ENCODE measurements around the gene PPP1R12A. TPM values are rescaled to one million over a fixed set of nuclear protein-coding genes. Genes with fewer than 3 reads are reported as not detected.
"Not testable (repeated sequence)": the region's sequence is repeated elsewhere in the genome, so short reads cannot be mapped to it uniquely, and the experiment has no call there.

The PPP1R12A gene
- total RNA-seq: 100 to 1,000 TPM in 1 of 3 donors, 10 to 100 TPM in 2; 63.7 to 253 (median 74.3) TPM
- long read RNA-seq, donor 1, partial matches to known transcripts: 177 of 213 reads
- long read RNA-seq, donor 1, other reads (novel, unspliced or antisense): 34 of 213 reads
- long read RNA-seq, donor 2, partial matches to known transcripts: 39 of 44 reads
- long read RNA-seq, donor 2, other reads (novel, unspliced or antisense): 3 of 44 reads

DNA sequence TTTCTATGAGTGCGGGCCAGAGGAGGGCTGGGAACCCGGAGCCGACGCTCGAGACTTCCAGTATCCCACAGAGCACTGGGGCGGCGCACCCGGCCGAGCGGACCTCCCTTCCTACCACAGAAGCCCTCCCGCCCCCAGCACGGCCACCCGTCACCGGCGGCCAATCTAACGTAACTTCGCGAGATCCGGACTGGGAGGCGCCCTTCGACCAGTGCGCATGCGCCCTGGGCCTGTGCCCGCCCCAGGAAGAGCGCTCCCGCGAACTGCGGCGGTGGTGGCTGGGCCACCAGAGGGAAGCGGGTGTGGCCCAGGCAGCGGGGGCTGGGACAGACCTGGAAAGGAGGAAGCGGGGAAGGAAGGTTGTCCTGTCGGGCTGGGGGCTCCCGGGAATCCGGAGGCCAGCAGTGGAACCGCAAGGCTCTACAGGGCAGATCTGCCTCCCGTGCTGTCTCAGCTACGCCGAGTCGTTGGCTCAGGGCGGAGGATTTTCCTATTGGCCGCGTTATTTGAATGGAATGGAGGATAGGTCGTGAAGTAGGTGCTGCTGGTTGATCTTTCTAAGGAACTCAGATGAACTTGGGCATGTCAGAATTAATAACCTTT is at the start of gene PPP1R12A:
Gene PPP1R12A, minus strand, starts transcription at position 77 of the 603 bp plus-strand sequence. CDS start 166 bp downstream, outside the sequence.
- H3K4me1 ChIP-seq (ENCODE audit: low read depth): peaks cover 9% of the 10 kb centered on the region
- intact Hi-C loops (cut with DNase I, micrococcal nuclease): loop anchor here in 1 of 2 donors (10.0 kb wide), 1 partner anchor 120 kb away; no protein-coding TSS in a partner anchor
- DNase-seq: peak; percentile 97 to 98 (median 98)

DNA sequence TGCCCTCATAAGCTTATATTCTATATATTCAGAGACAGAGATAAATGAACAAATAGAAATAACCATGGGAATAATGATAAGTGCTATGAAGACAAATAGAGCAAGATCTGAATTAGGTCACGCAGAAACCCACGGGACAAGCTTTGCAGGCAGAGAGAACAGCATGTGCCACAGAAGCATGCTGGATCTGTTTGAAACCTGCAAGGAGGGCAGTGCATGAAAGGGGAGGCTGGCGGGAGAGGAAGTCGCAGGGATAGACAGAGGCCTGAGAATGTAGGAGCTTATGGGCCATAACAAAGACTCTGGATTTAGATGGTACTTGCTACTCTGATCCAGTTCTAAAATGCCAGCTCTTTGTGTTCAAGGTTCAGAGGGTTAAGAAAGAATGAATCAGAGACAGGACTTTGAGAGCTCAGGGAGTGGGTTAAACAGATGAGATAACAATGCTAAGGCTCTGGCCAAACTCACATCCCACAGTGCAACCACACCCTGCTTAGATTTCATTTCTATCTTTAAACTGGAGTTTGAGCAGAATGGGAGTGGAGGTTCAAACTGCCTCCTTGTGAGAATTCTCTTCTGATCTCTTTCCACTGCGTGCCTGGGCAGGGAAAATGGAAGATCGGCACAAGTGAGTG is 49.2 kb upstream of the PPP1R12A start:
- no peak for ATAC-seq
- no peaks in the 10 kb centered on the region for H3K9me3 ChIP-seq
- TF ChIP-seq, protein P1, sequence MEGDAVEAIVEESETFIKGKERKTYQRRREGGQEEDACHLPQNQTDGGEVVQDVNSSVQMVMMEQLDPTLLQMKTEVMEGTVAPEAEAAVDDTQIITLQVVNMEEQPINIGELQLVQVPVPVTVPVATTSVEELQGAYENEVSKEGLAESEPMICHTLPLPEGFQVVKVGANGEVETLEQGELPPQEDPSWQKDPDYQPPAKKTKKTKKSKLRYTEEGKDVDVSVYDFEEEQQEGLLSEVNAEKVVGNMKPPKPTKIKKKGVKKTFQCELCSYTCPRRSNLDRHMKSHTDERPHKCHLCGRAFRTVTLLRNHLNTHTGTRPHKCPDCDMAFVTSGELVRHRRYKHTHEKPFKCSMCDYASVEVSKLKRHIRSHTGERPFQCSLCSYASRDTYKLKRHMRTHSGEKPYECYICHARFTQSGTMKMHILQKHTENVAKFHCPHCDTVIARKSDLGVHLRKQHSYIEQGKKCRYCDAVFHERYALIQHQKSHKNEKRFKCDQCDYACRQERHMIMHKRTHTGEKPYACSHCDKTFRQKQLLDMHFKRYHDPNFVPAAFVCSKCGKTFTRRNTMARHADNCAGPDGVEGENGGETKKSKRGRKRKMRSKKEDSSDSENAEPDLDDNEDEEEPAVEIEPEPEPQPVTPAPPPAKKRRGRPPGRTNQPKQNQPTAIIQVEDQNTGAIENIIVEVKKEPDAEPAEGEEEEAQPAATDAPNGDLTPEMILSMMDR (IDR thresholded peaks at IDR 0.05): no peak
- DNase-seq: no peak
- no peak overlapping the region for H3K4me3 ChIP-seq
- H3K36me3 ChIP-seq (ENCODE audit: low read depth): no peaks in the 10 kb centered on the region
- intact Hi-C loops (cut with DNase I, micrococcal nuclease): no loop called here
- H3K4me1 ChIP-seq (ENCODE audit: low read depth): no peaks in the 10 kb centered on the region

More for the DNA sequence above, at the start of gene PPP1R12A:
- TF ChIP-seq, protein P1 (IDR thresholded peaks at IDR 0.05): no peak
- Histone ChIP-seq H3K36me3 (ENCODE audit: low read depth) (no peaks in the 10 kb centered on the region), H3K9me3 (no peaks in the 10 kb centered on the region), H3K4me3 (peak within 1 kb of the TSS; percentile 86)
- peak; percentile 97 for ATAC-seq

GRCh38 chr12:79983492-79983891 is 48.6 kb upstream of the PPP1R12A start:
- TF ChIP-seq, protein P1 (IDR thresholded peaks at IDR 0.05): no peak
- intact Hi-C loops (cut with DNase I, micrococcal nuclease): no loop called here
- H3K4me1 ChIP-seq (ENCODE audit: low read depth): no peaks in the 10 kb centered on the region
- no peaks in the 10 kb centered on the region for H3K36me3 ChIP-seq (ENCODE audit: low read depth)
- no peak for DNase-seq
- no peak overlapping the region for H3K4me3 ChIP-seq
- no peak for ATAC-seq
- no peaks in the 10 kb centered on the region for H3K9me3 ChIP-seq

GRCh38 chr12:79982086-79983062 is 47.5 kb upstream of the PPP1R12A start:
- Histone ChIP-seq H3K9me3 (no peaks in the 10 kb centered on the region), H3K36me3 (ENCODE audit: low read depth) (no peaks in the 10 kb centered on the region), H3K4me1 (ENCODE audit: low read depth) (no peaks in the 10 kb centered on the region), H3K4me3 (no peak overlapping the region)
- intact Hi-C loops (cut with DNase I, micrococcal nuclease): no loop called here
- no peak for DNase-seq
- TF ChIP-seq, protein P1 (IDR thresholded peaks at IDR 0.05): no peak
- ATAC-seq: no peak

- ATAC-seq (no peak), DNase-seq (no peak)
- intact Hi-C loops (cut with DNase I, micrococcal nuclease): no loop called here
- no peaks in the 10 kb centered on the region for H3K36me3 ChIP-seq (ENCODE audit: low read depth)
- TF ChIP-seq, protein P1 (IDR thresholded peaks at IDR 0.05): no peak
- H3K9me3 ChIP-seq: no peaks in the 10 kb centered on the region
- no peak overlapping the region for H3K4me3 ChIP-seq
- H3K4me1 ChIP-seq (ENCODE audit: low read depth): no peaks in the 10 kb centered on the region
Measured at GRCh38 chr12:79978692-79979091, 43.8 kb upstream of the PPP1R12A start.

GRCh38 chr12:79977856-79978460 is 43.1 kb upstream of the PPP1R12A start:
- H3K9me3 ChIP-seq; H3K4me1 ChIP-seq (ENCODE audit: low read depth); DNase-seq; ATAC-seq; H3K36me3 ChIP-seq (ENCODE audit: low read depth); intact Hi-C loops (cut with DNase I, micrococcal nuclease); H3K4me3 ChIP-seq: not testable (repeated sequence)
